ELR (cell line): ENCODE measurements around the gene BDKRB2.

Experiments used
- DNase-seq: peaks from one replicate; pipeline ENCODE4 v3.0.0-alpha.2; 2015; ENCODE audit warnings: low read depth

The BDKRB2 gene

GRCh38 chr14:96176811-96177211 lies 27.8 kb upstream of the BDKRB2 start:
- DNase-seq = no peak

- DNase-seq = no peak
Measured at GRCh38 chr14:96177766-96178375, 26.8 kb upstream of the BDKRB2 start.

- peak; percentile 17 for DNase-seq
Measured at GRCh38 chr14:96178461-96179321, 25.9 kb upstream of the BDKRB2 start.

GRCh38 chr14:96180043-96180874 lies 24.4 kb upstream of the BDKRB2 start:
- DNase-seq = no peak

GRCh38 chr14:96181186-96182056 lies 23.2 kb upstream of the BDKRB2 start:
- no peak for DNase-seq

GRCh38 chr14:96182546-96182945 lies 22.1 kb upstream of the BDKRB2 start:
- DNase-seq = no peak

- no peak for DNase-seq
Measured at GRCh38 chr14:96184737-96185136, 19.9 kb upstream of the BDKRB2 start.

- no peak for DNase-seq
Measured at GRCh38 chr14:96187216-96188031, 17.2 kb upstream of the BDKRB2 start.

- DNase-seq = peak; percentile 25
Measured at GRCh38 chr14:96189281-96189711, 15.3 kb upstream of the BDKRB2 start.

- no peak for DNase-seq
Measured at GRCh38 chr14:96191353-96191752, 13.3 kb upstream of the BDKRB2 start.

- DNase-seq = no peak
Measured at GRCh38 chr14:96191841-96192462, 12.7 kb upstream of the BDKRB2 start.

GRCh38 chr14:96192975-96193805 lies 11.4 kb upstream of the BDKRB2 start:
- no peak for DNase-seq

GRCh38 chr14:96194262-96194656 lies 10.4 kb upstream of the BDKRB2 start:
- DNase-seq = no peak

- no peak for DNase-seq
Measured at GRCh38 chr14:96194657-96195431, 9.8 kb upstream of the BDKRB2 start.

GRCh38 chr14:96195441-96196081 lies 9.1 kb upstream of the BDKRB2 start:
- no peak for DNase-seq

GRCh38 chr14:96197163-96197852 lies 7.3 kb upstream of the BDKRB2 start:
- DNase-seq = no peak

GRCh38 chr14:96197969-96198368 lies 6.7 kb upstream of the BDKRB2 start:
- DNase-seq = no peak
